ENCODE data around the gene CHID1.
A peak's percentile ranks its signal among the peaks of the same experiment; 100 is the strongest.

DNA sequence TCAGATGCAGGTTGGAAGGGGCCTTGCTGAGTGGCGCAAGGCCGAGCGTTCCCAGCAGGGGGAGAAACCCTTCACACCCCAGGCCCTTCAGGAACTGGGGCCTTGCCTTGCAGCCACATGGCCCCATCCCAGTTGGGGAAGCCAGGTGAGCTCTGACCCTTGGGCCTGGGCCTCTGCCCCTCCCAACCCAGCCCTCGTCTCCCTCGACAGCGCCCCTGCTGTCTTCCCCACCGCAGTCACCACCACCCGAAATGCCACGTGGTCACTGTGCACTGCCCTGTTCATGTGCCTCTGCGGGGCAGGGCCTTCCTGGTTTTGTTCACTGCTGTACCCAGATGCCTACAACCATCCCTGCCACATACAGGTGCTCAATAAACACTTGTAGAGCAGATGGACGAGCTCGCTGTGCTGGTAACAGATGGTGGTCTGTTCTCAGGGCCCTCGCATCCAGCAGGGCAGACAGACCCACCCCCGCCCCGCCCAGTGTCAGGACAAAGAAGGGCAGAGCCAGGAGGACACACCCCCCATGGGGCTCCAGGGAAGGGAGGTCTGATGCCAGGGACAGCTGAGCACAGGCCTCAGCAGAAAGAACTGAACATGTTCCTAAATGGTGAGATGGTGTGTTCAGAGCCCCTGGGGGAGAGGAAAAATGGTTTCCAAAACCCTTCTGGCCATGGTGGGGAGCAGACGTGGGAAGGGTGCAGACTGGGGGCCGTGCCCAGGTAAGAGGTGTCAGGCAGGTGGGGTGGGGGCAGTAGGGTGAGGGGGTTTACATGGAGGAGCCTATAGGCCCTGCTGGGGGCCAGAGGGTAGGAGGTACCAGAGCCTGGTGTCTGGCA, 72.0 kb downstream of the CHID1 start:
- TF ChIP-seq, protein P1, sequence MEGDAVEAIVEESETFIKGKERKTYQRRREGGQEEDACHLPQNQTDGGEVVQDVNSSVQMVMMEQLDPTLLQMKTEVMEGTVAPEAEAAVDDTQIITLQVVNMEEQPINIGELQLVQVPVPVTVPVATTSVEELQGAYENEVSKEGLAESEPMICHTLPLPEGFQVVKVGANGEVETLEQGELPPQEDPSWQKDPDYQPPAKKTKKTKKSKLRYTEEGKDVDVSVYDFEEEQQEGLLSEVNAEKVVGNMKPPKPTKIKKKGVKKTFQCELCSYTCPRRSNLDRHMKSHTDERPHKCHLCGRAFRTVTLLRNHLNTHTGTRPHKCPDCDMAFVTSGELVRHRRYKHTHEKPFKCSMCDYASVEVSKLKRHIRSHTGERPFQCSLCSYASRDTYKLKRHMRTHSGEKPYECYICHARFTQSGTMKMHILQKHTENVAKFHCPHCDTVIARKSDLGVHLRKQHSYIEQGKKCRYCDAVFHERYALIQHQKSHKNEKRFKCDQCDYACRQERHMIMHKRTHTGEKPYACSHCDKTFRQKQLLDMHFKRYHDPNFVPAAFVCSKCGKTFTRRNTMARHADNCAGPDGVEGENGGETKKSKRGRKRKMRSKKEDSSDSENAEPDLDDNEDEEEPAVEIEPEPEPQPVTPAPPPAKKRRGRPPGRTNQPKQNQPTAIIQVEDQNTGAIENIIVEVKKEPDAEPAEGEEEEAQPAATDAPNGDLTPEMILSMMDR (conservative IDR thresholded peaks at IDR 0.05; ENCODE audit: low read depth in 2 of 2): peak; percentile 33 to 41
- no peak for TF ChIP-seq EZH2 (IDR thresholded peaks at IDR 0.05; ENCODE audit: low read depth, unreplicated experiment)
- peak; percentile 56; the same call in 1 of the 2 replicates for TF ChIP-seq POLR2AphosphoS5 (IDR thresholded peaks at IDR 0.05; ENCODE audit: low read depth)
- TF ChIP-seq EZH2phosphoT487 (IDR thresholded peaks at IDR 0.05; ENCODE audit: unreplicated experiment): no peak
- TF ChIP-seq ZNF331 (CRISPR knock-in tag; IDR thresholded peaks at IDR 0.05; ENCODE audit: low read depth): no peak

Measured in GM23338 (cell line).